Liver (tissue), 9 donors: Measurements from ENCODE around the gene LEMD3. TPM values are rescaled to one million over a fixed set of nuclear protein-coding genes. Genes with fewer than 3 reads are reported as not detected.

Experiments
- DNase-seq: peaks from one replicate; pipeline ENCODE4 v3.0.0-alpha.2; 2017; ENCODE audit warnings: low spot score
- H3K27ac ChIP-seq, 2 donors: one replicate each; pipeline ENCODE4 v1.7.0; 2013; ENCODE audit warnings: inconsistent platforms in 2 of 2, low read length in 2 of 2, control low read depth in 1 of 2, low read depth in 1 of 2, mild to moderate bottlenecking in 1 of 2
- H3K27me3 ChIP-seq, 4 donors: one replicate each; pipeline versions ENCODE4 v1.6.1 to v1.7.0; 2013; ENCODE audit warnings: low read length in 3 of 4, inconsistent platforms in 1 of 4, mild to moderate bottlenecking in 1 of 4, moderate library complexity in 1 of 4; ENCODE audit not compliant: control insufficient read depth in 4 of 4, insufficient read depth in 4 of 4
- H3K36me3 ChIP-seq, 4 donors: one replicate each; pipeline versions ENCODE4 v1.6.1 to v1.7.0; 2013; ENCODE audit warnings: low read length in 3 of 4, mild to moderate bottlenecking in 3 of 4, low read depth in 1 of 4, moderate library complexity in 1 of 4; ENCODE audit not compliant: control insufficient read depth in 4 of 4, insufficient read depth in 3 of 4
- H3K4me1 ChIP-seq, 4 donors: one replicate each; pipeline versions ENCODE4 v1.6.1 to v1.7.0; 2013; ENCODE audit warnings: low read length in 3 of 4, mild to moderate bottlenecking in 3 of 4, moderate library complexity in 1 of 4; ENCODE audit not compliant: control insufficient read depth in 4 of 4, insufficient read depth in 4 of 4
- H3K4me3 ChIP-seq, 3 donors: one replicate each; pipeline versions ENCODE4 v1.6.1 to v1.7.0; 2013; ENCODE audit warnings: low read length in 3 of 3, control low read depth in 1 of 3, low read depth in 1 of 3, mild to moderate bottlenecking in 1 of 3
- H3K9ac ChIP-seq, 2 donors: one replicate each; pipeline ENCODE4 v1.7.0; 2013; ENCODE audit warnings: low read length in 2 of 2, mild to moderate bottlenecking in 2 of 2, moderate library complexity in 2 of 2, control low read depth in 1 of 2, low read depth in 1 of 2
- H3K9me3 ChIP-seq, 4 donors: one replicate each; pipeline versions ENCODE4 v1.6.1 to v1.7.0; 2013; ENCODE audit warnings: low read length in 3 of 4; ENCODE audit not compliant: control insufficient read depth in 4 of 4
- FOXA2 ChIP-seq: IDR thresholded peaks from 2 replicates; pipeline ENCODE4 v1.6.1; 2016; ENCODE audit warnings: antibody characterized with exemption
- GABPA ChIP-seq, 2 donors: IDR thresholded peaks in 1 of 2; conservative IDR thresholded peaks in 1 of 2; 2 replicates each; pipeline ENCODE4 v1.6.1; 2016; ENCODE audit warnings: antibody characterized with exemption in 2 of 2, mild to moderate bottlenecking in 1 of 2, moderate library complexity in 1 of 2
- HNF4A ChIP-seq, 2 donors: conservative IDR thresholded peaks; 2 replicates each; pipeline ENCODE4 v1.6.1; 2016; ENCODE audit warnings: antibody characterized with exemption in 2 of 2, mild to moderate bottlenecking in 2 of 2
- HNF4G ChIP-seq: IDR thresholded peaks from 2 replicates; pipeline ENCODE4 v1.6.1; 2016; ENCODE audit warnings: antibody characterized with exemption
- JUND ChIP-seq, 2 donors: IDR thresholded peaks; 2 replicates each; pipeline ENCODE4 v1.6.1; 2016; ENCODE audit warnings: antibody characterized with exemption in 2 of 2
- YY1 ChIP-seq: IDR thresholded peaks from 2 replicates; pipeline ENCODE4 v1.6.1; 2016; ENCODE audit warnings: antibody characterized with exemption, mild to moderate bottlenecking
- WGBS: extraction: QIAGEN DNeasy Blood & Tissue Kit; methylation state at CpG from one replicate; pipeline ENCODE4 v1.1.7; 2013; 5-methylcytosine and 5-hydroxymethylcytosine counted together
- polyA plus RNA-seq, 2 donors: library from polyadenylated mRNA; stranded (reverse) in 1 of 2; unstranded in 1 of 2; fragments of 200-250 nt in 1 of 2; fragments of >200 nt in 1 of 2; fragmentation: Nextera tagmentation in 1 of 2; extraction: Ambion mirVana in 1 of 2; gene quantifications; one replicate each; pipeline versions ENCODE4 v1.2.1 to v1.2.3, GENCODE V29; 2013 to 2015
- total RNA-seq, 2 donors: library from RNA; depleted of rRNA; stranded (reverse); fragments of >200 nt; gene quantifications; one replicate each; pipeline ENCODE4 v1.2.3, GENCODE V29; 2014
- TF ChIP-seq, protein P1 (sequence below): IDR thresholded peaks from 2 replicates; pipeline ENCODE4 v1.6.1; 2016; ENCODE audit warnings: antibody characterized with exemption
- TF ChIP-seq, protein P2 (sequence below): fragments of 150-350 bp; IDR thresholded peaks from 2 replicates; pipeline ENCODE4 v1.5.1; 2017; ENCODE audit warnings: improper control_type of control experiment, low read depth, low read length; ENCODE audit not compliant: missing input control
- TF ChIP-seq, protein P3 (sequence below): IDR thresholded peaks from 2 replicates; pipeline ENCODE4 v1.6.1; 2016; ENCODE audit warnings: antibody characterized with exemption
- TF ChIP-seq, protein P4 (sequence below): IDR thresholded peaks from 2 replicates; pipeline ENCODE4 v1.6.1; 2016; ENCODE audit warnings: antibody characterized with exemption, mild to moderate bottlenecking
- donor health status: healthy.
- donor health status: healthy.
- donor health status: healthy.
- donor health status: healthy.
- donor health status: healthy.

LEMD3 gene
- total and polyA plus RNA-seq, 4 donors = 3.5 to 19.5 (median 11.3) TPM

DNA sequence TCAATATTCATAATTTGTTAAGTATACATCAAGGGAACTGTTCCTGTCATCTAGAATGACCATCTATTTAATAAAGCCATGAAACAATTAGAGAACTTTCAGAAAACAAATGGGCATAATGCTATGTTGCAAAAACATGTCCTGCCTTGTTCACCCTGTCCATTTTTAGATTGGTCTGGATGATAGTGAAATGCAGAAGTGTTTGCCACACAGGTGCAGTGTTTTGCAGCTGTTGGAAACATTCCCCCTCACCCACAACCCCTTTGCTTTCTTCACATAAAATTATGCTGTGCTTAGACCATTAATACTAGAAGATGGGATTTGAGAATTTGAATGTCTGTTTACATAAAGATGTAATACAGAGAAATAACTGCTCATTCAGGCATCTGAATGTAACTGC lies 36.5 kb downstream of the LEMD3 start:
- TF ChIP-seq, protein P1, sequence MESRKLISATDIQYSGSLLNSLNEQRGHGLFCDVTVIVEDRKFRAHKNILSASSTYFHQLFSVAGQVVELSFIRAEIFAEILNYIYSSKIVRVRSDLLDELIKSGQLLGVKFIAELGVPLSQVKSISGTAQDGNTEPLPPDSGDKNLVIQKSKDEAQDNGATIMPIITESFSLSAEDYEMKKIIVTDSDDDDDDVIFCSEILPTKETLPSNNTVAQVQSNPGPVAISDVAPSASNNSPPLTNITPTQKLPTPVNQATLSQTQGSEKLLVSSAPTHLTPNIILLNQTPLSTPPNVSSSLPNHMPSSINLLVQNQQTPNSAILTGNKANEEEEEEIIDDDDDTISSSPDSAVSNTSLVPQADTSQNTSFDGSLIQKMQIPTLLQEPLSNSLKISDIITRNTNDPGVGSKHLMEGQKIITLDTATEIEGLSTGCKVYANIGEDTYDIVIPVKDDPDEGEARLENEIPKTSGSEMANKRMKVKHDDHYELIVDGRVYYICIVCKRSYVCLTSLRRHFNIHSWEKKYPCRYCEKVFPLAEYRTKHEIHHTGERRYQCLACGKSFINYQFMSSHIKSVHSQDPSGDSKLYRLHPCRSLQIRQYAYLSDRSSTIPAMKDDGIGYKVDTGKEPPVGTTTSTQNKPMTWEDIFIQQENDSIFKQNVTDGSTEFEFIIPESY = no peak
- TF ChIP-seq FOXA2 (no peak), HNF4A (conservative IDR thresholded peaks at IDR 0.05) (no peak), HNF4G (no peak), GABPA (IDR thresholded peaks at IDR 0.05 in 1 of 2, conservative IDR thresholded peaks at IDR 0.05 in 1 of 2) (no peak), YY1 (no peak)
- TF ChIP-seq, protein P2, sequence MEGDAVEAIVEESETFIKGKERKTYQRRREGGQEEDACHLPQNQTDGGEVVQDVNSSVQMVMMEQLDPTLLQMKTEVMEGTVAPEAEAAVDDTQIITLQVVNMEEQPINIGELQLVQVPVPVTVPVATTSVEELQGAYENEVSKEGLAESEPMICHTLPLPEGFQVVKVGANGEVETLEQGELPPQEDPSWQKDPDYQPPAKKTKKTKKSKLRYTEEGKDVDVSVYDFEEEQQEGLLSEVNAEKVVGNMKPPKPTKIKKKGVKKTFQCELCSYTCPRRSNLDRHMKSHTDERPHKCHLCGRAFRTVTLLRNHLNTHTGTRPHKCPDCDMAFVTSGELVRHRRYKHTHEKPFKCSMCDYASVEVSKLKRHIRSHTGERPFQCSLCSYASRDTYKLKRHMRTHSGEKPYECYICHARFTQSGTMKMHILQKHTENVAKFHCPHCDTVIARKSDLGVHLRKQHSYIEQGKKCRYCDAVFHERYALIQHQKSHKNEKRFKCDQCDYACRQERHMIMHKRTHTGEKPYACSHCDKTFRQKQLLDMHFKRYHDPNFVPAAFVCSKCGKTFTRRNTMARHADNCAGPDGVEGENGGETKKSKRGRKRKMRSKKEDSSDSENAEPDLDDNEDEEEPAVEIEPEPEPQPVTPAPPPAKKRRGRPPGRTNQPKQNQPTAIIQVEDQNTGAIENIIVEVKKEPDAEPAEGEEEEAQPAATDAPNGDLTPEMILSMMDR = no peak
- peaks cover 0 to 4% (median 0%) of the 10 kb centered on the region in 4 donors for H3K4me1 ChIP-seq
- no peaks in the 10 kb centered on the region for H3K27me3 ChIP-seq
- no peak overlapping the region for H3K4me3 ChIP-seq
- H3K36me3 ChIP-seq = no peaks in the 10 kb centered on the region
- H3K9ac ChIP-seq = no peak overlapping the region
- H3K9me3 ChIP-seq = no peaks in the 10 kb centered on the region
- no peak overlapping the region for H3K27ac ChIP-seq
- DNase-seq = no peak

DNA sequence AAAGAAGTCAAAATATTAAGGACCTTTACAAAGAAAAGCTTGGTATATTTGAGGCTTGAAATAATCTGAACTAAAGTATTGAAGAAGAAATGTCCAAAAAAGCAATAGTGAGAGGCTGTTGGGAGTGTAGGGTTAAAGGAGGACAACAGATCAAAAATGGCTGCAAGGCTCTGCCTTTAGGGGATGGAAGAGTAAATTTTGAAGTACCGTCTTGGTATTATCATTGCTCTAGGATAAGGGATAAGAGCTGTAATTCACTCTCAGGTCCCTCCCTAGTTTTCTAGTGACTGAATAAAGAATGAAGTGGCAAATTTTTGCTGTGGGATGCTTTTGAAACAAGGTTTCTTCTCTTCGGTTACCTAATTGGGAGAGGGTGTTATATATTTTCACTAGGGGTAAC lies 38.7 kb downstream of the LEMD3 start:
- Histone ChIP-seq H3K36me3 (no peaks in the 10 kb centered on the region), H3K4me1 (peaks cover 0 to 4% (median 0%) of the 10 kb centered on the region in 4 donors), H3K4me3 (no peak overlapping the region), H3K27me3 (no peaks in the 10 kb centered on the region), H3K9ac (no peak overlapping the region), H3K9me3 (no peaks in the 10 kb centered on the region), H3K27ac (no peak overlapping the region)
- no peak for DNase-seq
- no peak for TF ChIP-seq YY1
- TF ChIP-seq, protein P2 = no peak
- no peak for TF ChIP-seq JUND (IDR thresholded peaks at IDR 0.05)
- TF ChIP-seq, protein P3, sequence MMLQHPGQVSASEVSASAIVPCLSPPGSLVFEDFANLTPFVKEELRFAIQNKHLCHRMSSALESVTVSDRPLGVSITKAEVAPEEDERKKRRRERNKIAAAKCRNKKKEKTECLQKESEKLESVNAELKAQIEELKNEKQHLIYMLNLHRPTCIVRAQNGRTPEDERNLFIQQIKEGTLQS = no peak
- TF ChIP-seq, protein P4, sequence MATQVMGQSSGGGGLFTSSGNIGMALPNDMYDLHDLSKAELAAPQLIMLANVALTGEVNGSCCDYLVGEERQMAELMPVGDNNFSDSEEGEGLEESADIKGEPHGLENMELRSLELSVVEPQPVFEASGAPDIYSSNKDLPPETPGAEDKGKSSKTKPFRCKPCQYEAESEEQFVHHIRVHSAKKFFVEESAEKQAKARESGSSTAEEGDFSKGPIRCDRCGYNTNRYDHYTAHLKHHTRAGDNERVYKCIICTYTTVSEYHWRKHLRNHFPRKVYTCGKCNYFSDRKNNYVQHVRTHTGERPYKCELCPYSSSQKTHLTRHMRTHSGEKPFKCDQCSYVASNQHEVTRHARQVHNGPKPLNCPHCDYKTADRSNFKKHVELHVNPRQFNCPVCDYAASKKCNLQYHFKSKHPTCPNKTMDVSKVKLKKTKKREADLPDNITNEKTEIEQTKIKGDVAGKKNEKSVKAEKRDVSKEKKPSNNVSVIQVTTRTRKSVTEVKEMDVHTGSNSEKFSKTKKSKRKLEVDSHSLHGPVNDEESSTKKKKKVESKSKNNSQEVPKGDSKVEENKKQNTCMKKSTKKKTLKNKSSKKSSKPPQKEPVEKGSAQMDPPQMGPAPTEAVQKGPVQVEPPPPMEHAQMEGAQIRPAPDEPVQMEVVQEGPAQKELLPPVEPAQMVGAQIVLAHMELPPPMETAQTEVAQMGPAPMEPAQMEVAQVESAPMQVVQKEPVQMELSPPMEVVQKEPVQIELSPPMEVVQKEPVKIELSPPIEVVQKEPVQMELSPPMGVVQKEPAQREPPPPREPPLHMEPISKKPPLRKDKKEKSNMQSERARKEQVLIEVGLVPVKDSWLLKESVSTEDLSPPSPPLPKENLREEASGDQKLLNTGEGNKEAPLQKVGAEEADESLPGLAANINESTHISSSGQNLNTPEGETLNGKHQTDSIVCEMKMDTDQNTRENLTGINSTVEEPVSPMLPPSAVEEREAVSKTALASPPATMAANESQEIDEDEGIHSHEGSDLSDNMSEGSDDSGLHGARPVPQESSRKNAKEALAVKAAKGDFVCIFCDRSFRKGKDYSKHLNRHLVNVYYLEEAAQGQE = no peak
- WGBS = 93% methylated on average over 2 of the region's 2 CpGs
